H4 (cell line): ENCODE results near the gene CDH5. TPM values are rescaled to one million over a fixed set of nuclear protein-coding genes. Genes with fewer than 3 reads are reported as not detected.

ENCODE experiments used
- DNase-seq: peaks from one replicate; pipeline ENCODE4 v3.0.0-alpha.2; 2015; ENCODE audit warnings: low spot score
- total RNA-seq: library from RNA; depleted of rRNA; stranded (reverse); fragments of >200 nt; shearing (Covaris generic); gene quantifications from 2 replicates; pipeline ENCODE4 v1.2.3, GENCODE V29; 2014

The CDH5 gene
- total RNA-seq, 1 experiment from 2014 or later: not detected

GRCh38 chr16:66354034-66354909 is 12.2 kb upstream of the CDH5 start:
- no peak for DNase-seq

DNA sequence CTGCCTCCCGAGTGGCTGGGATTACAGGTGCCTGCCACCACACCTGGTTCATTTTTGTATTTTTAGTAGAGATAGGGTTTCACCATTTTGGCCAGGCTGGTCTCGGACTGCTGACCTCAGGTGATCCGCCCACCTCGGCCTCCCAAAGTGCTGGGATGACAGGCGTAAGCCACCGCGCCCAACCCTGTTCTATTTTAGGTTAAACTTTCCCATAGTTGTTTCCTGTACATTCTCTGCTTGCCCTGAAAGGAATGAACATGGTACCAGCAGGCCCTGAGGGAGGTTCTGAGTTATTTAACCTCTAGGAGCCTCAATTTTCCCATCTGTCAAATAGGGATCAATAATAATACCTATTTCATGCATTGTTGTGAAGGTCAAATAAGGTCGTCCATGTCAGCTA is 11.0 kb upstream of the CDH5 start:
- no peak for DNase-seq

DNA sequence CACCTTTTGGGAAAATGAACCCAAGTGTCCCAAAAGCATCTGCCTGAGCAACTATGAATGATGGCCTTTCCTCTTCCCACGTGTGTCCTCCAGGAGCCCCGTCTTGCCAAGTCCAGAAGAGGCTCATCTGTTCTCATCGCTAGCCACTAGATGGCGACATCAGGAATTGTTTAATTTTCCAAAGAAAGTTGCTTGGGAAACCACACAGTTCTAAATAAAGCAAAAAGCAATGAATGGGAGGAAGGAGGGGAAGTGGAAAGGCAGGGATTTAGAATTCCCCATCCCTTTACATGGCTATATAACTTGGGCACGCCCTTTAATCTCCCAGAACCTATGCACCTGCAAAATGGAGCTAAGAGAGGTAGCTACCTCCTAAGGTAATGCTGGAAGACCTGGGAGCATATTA is 9.0 kb upstream of the CDH5 start:
- peak; percentile 84 for DNase-seq

- DNase-seq: no peak
Measured at GRCh38 chr16:66358231-66358630, 8.3 kb upstream of the CDH5 start.

GRCh38 chr16:66359012-66359411 is 7.5 kb upstream of the CDH5 start:
- DNase-seq: peak; percentile 63

DNA sequence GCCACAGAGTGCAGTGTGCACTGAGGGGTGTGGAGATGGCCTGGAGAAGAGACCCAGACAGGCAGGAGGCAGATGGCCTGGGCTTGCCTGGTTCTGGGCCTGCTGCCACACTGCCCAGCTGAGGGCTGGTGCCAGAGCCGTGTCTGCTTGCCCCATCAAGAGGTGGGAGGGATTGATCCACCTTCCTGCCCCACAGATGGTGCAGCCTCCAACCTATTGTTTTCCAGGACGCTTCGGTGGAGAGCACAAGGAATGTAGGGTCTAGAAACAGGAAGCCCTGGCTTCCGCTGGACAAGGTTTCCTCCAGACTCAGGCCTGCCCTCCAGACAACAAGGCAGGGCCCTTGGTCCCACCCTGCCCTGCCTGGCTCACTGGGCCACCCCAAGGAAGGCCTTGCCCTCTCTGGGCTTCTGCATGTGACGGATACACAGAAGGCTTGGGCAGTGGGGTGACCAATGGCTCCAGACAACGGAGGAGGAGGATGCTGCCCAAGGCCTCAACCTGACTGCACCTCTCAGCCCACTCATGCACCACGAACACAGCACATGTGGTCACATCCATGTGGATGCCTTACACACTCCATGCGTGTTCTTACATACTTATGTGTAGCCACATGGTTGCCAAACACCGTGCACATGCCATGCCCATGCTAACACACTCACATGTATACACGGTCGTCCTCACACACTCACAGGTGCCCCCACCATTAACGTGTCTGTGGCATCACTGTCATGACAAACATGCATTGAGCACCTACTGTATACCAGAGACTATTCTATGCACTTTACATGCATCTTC is 6.5 kb upstream of the CDH5 start:
- no peak for DNase-seq

DNA sequence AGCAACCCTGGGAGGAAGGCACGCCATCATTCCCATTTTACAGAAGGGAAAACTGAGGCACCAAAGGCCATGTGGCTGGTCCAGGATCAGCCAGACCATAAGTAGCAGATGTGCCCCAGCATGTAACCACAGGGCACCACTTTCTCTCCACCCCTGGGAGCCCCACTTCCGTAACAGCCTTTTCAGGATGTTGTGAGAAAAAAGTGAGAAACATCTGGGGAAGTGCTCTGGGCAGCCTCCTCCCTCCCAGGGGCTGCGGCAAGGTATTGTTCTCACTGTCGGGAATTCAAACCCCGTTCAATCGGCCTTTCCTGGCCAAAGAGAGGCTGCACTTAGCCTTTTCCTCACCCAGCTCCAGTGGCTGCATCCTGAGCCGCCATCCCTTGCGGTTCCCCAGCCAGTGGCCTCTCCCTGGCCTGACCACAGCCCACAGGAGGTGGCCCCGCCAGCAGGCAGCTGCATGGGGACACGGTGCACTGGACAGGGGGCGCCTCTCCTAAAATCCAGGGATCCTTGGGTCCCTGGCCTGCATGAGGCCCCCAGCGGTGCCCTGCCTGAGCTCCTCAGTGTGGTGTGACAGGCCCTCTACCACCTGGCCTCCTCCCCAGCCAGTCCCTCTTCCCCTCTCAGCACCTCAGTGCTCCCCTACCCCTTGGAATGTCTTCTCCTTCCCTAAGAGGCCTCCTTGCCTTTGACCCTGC is 5.7 kb upstream of the CDH5 start:
- DNase-seq: no peak

DNA sequence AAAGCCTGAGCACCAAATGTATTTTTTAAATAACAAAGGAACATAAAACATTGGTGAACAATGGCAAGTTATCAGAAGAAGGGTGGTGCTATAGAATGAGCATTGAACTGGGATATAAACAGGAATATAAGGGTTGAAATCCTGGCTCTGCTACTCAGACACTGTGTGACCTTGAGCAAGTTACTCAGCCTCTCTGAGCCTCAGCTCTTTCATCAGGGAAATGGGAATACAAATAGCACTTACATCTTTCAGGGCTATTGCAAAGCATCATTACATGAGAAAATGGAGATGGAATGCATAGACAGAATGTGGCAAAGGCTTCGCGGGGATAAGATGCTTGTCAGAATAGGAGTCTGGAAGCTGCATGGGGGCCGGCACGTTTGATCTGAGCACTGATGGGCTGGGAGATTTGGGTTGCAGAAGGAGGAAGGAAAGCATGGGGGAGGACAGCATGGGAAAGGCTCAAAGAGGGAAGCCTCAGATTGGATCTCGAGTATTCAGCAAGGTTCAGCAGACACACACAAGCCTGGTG is 4.8 kb upstream of the CDH5 start:
- DNase-seq: no peak

GRCh38 chr16:66363211-66363777 is 3.2 kb upstream of the CDH5 start:
- DNase-seq: no peak

GRCh38 chr16:66364117-66364958 is 2.2 kb upstream of the CDH5 start:
- DNase-seq: no peak

- no peak for DNase-seq
Measured at GRCh38 chr16:66364959-66365306, 1.6 kb upstream of the CDH5 start.

GRCh38 chr16:66365651-66366050 is 840 bp upstream of the CDH5 start:
- no peak for DNase-seq

DNA sequence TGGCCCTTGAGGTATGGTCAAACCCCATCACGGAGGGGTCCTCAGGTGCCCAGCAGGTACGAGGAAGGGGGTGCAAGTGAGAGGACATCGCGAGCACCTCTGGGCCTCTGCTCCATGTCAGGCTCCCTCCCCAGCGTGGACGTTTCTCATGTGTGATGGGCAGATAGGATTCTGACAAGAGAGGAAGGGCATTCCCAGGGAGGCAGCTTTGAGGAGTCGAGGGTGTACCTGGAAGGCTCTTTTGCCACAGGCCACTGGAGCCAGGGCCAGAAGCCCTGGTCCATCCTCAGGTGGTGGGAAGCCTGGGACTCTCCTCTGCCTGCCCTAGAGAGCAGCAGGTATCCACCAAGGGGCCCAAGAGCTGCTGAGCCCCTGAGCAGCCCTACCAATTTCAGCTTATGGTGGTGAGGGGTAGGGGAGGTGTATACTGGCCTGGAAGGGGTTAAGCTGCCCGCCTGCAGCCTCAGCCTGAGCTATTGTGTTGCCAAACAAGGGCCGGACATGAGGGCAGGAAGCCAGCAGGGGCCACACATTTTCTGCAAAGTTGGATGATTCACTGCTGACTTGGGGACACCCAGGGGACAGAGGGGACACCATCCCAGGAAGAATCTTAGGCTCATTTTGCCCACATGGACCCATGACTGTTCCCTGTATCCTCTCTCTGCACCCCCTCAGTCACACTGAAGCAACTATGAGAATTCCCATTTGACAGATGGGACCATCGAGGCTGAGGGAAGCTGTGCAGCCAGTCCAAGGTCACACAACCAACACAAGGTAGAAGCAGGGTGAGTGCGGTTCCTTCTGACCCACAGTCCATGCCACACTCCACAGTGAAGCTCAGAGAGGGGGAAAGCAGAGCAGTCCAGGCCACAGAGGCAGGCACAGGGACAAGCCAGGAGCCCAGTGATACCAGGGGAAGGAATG is 1.7 kb downstream of the CDH5 start:
- DNase-seq: no peak

DNA sequence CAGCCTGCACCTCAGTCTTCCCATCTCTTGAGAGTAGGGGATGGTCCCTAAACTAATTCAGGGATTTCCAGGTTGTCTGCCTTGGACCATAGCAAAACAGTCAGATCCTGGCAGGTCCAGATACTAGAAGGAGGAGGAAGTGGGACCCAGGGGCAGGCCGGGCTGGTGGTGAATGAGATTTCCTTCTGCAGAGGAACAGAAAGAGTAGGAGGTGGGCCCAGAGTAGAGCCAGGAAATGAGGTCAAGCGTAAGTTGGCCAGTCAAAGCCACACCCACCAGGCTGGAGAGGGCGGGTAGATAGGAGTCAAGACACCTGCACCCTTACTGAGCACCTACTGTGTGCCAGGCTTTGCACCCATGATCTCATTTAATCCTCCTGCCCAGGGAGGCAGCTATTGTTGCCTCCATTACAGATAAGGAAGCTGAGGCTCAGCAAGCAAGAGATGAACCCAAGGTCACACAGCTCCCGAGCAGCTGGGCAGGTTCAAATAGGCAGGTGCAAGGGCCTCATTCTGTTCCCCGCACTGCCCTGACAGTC is 2.6 kb downstream of the CDH5 start:
- DNase-seq: no peak

DNA sequence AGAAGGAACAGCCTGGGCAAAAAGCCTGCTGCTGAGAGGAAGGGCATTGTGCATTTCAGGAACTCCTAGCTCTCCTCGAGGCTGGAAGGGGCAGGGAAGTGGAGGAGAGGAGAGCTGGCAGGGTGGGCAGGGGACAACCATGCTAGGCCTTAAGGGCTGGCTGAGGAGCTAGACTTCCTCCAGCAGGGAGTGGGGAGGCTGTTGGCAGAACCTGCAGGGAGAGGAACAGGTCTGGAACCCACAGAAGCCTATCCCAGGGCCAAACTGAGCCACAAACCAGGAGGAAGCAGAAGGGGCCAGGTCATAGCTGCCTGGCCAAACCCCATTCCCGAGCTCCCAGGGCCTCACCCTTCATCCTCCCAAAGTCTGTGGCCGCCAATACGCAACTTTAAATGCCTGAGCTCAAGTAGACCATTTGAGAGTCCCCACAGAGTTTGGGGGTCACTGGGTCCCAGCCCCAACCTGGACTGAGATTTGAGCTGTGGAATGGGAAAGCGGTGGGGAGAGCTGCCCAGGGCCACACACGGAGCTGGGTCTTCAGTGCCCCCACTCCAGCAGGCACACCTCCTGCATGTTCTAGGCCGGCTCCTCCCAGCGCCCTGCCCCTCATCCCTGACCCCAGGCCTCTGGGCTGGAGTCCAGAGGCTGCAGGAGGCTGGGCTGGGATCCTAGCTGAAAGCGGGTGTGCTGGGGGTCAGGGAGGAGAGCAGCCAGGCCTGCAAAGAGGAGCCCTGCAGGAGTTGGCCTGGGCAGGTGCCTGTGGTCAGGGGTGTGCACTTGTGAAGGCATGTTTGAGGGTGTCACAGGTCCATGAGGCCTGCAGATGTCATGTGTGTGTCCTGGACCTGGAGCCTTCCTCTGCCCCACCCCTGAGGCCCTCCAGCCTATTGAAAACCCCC is 4.5 kb downstream of the CDH5 start:
- no peak for DNase-seq

DNA sequence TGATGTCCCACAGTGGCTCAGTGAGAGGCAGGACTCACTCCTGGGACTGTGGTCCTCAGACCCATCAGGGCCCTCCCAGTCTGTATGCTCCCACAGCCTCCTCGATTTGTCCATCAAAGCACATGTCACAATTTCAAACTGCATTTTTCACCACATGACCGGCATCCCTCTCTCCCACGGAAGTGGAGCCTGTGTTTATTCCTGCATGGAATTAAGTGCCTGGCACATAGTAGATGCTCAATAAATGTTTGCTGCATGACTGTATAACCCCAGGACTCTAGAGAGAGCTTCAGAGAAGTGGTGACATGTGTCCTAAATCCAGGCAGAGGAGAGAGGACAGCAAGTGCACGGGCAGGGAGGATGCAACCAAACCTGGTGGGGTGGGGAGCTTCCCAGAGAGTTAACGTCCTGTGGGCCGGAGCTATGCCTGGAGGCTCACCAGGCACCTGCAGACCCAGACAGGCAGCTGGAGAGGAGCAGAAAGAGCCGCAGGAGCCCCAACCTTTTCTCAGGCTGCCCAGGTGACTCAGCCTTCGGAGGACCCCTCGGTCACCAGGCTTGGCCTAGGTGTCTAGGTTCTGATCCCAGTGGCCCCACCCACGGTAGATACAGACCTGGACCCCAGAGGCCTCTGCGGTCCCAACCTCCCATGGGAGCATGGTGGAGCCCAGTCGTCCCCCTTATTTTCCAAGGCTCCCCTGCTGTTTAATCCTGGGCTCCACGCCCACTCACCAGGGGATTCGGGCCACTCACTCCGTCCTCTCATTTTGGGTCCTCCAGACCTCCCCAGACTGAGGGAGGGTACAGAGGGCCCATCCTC is 5.8 kb downstream of the CDH5 start:
- DNase-seq: no peak

DNA sequence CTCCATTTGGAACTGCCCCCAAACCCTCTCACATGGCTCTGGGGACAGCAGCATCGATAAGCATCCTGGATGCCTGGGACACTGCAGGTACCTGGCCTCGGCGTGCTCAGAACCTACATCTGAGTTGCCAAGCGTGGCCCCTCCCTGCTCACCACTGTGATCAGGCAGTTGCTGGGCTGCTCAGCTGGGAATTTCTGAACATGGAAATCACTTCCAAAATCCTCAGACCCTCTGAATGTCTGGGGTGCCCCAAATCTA is 6.3 kb downstream of the CDH5 start:
- no peak for DNase-seq

DNA sequence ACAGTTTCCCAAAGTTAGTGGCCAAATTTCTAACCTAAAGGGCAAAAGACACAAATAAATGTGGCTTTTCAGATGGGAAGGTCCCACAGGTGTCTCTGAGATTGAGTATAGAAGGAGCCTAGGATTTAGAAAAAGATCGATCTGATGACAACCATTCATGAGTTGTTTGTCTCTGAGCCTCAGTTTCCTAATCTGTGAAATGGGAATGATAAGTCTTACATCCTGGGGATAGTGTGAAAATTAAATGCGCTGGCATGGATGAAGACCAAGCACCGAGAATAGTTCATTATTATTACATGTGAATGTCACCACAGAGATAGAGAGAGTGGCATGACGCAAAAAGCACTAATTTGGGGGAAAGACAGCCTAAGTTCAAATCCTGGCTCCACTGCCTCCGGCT is 7.2 kb downstream of the CDH5 start:
- DNase-seq: no peak
